Skeletal muscle satellite cell (primary cell): ENCODE results near the gene ABCB10. TPM values are rescaled to one million over a fixed set of nuclear protein-coding genes. Genes with fewer than 3 reads are reported as not detected.
"Not testable (repeated sequence)": the region's sequence is repeated elsewhere in the genome, so short reads cannot be mapped to it uniquely, and the experiment has no call there.

ENCODE experiments used
- H3K27me3 ChIP-seq: 2 replicates; pipeline ENCODE4 v1.7.0; 2013; ENCODE audit warnings: low read length; ENCODE audit not compliant: control insufficient read depth, insufficient read depth
- H3K36me3 ChIP-seq: 2 replicates; pipeline ENCODE4 v1.7.0; 2013; ENCODE audit warnings: mild to moderate bottlenecking, control low read depth, low read length; ENCODE audit not compliant: insufficient read depth
- H3K4me1 ChIP-seq: 2 replicates; pipeline ENCODE4 v1.7.0; 2013; ENCODE audit warnings: low read length; ENCODE audit not compliant: control insufficient read depth, insufficient read depth
- H3K4me2 ChIP-seq: 2 replicates; pipeline ENCODE4 v1.7.0; 2013; ENCODE audit warnings: mild to moderate bottlenecking, low read length
- H3K4me3 ChIP-seq: 2 replicates; pipeline ENCODE4 v1.7.0; 2013; ENCODE audit warnings: low read length
- H3K9ac ChIP-seq: 2 replicates; pipeline ENCODE4 v1.7.0; 2013; ENCODE audit warnings: mild to moderate bottlenecking, low read depth, low read length, moderate library complexity
- H3K9me3 ChIP-seq: replicated peaks from 2 replicates; pipeline ENCODE4 v1.7.0; 2013; ENCODE audit warnings: mild to moderate bottlenecking, control low read depth, low read length
- total RNA-seq: library from RNA; depleted of rRNA; stranded (reverse); fragments of >200 nt; gene quantifications from 2 replicates; pipeline ENCODE4 v1.2.3, GENCODE V29; 2012; rRNA removed

The ABCB10 gene
- total RNA-seq, result 15.9 and 16.0 TPM in 2 replicates

GRCh38 chr1:229558460-229559335 is at the start of gene ABCB10:
ABCB10 (minus strand) TSS chr1:229558707; CDS start chr1:229558652, 55 bp downstream.
- Histone ChIP-seq H3K4me3 (peak within 1 kb of the TSS; percentile 94), H3K9me3 (no peaks in the 10 kb centered on the region), H3K4me1 (peaks cover 17% of the 10 kb centered on the region), H3K27me3 (no peaks in the 10 kb centered on the region), H3K36me3 (no peaks in the 10 kb centered on the region), H3K4me2 (peak within 1 kb of the TSS; percentile 93), H3K9ac (peak within 1 kb of the TSS; percentile 85)

- Histone ChIP-seq H3K27me3 (no peaks in the 10 kb centered on the region), H3K4me2 (no peak overlapping the region), H3K9me3 (no peaks in the 10 kb centered on the region), H3K9ac (no peak overlapping the region), H3K4me1 (no peaks in the 10 kb centered on the region), H3K36me3 (peaks cover 85% of the 10 kb centered on the region), H3K4me3 (no peak overlapping the region)
These were observed 48.9 kb upstream of the ABCB10 start for GRCh38 chr1:229607370-229607769.

DNA sequence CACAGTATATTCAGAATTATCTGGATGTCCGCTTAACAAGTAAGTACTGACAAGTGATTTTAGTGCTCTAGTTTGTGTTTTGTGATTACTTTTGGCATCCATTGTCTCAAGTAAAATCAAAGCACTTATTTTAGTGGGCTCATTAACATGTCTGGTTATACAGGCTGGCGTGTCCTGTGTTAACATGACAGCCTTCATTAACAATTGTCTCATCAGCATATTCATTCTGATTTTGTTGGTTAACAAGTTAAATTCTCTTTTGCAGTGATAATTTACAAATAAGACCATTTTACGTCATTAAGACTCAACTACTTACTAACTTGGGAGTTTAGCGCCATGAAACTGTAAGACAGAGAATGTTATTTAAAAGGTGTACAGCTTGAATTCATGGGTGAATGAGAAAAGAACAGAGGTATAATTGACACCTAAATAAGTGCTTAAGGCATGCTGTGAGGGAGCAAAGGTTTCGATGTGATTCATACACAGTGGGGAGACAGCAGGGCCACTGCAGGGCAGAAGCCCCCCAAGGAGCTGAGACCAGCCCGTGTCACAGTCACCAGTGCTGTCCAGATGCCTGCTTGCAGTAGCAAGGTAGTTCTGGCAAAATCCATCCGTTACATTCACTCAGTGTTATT is 45.0 kb upstream of the ABCB10 start:
- H3K4me1 ChIP-seq, result no peaks in the 10 kb centered on the region
- H3K9ac ChIP-seq, result no peak overlapping the region
- no peaks in the 10 kb centered on the region for H3K9me3 ChIP-seq
- no peak overlapping the region for H3K4me2 ChIP-seq
- H3K27me3 ChIP-seq, result no peaks in the 10 kb centered on the region
- H3K4me3 ChIP-seq, result no peak overlapping the region
- peaks cover 64% of the 10 kb centered on the region for H3K36me3 ChIP-seq

- Histone ChIP-seq H3K4me1 (peaks cover 19% of the 10 kb centered on the region), H3K27me3 (no peaks in the 10 kb centered on the region), H3K36me3 (peaks cover 38% of the 10 kb centered on the region)
These were observed 41.7 kb upstream of the ABCB10 start for GRCh38 chr1:229600229-229600628.

GRCh38 chr1:229599218-229599954 is 40.9 kb upstream of the ABCB10 start:
- Histone ChIP-seq H3K9ac (no peak overlapping the region), H3K4me3 (no peak overlapping the region), H3K9me3 (no peaks in the 10 kb centered on the region), H3K27me3 (no peaks in the 10 kb centered on the region), H3K36me3 (peaks cover 38% of the 10 kb centered on the region), H3K4me2 (no peak overlapping the region), H3K4me1 (peaks cover 19% of the 10 kb centered on the region)

More at GRCh38 chr1:229600229-229600628, 41.7 kb upstream of the ABCB10 start:
- H3K9me3 ChIP-seq, result no peaks in the 10 kb centered on the region
- H3K4me2 ChIP-seq, result no peak overlapping the region
- no peak overlapping the region for H3K9ac ChIP-seq
- H3K4me3 ChIP-seq, result no peak overlapping the region

- Histone ChIP-seq H3K9ac (peak overlapping the region; percentile 8), H3K4me3 (no peak overlapping the region), H3K36me3 (peaks cover 39% of the 10 kb centered on the region), H3K4me2 (peak overlapping the region; percentile 50), H3K4me1 (peaks cover 19% of the 10 kb centered on the region), H3K9me3 (no peaks in the 10 kb centered on the region), H3K27me3 (no peaks in the 10 kb centered on the region)
These were observed 39.4 kb upstream of the ABCB10 start for GRCh38 chr1:229597877-229598276.

- Histone ChIP-seq H3K4me3 (no peak overlapping the region), H3K4me1 (peaks cover 19% of the 10 kb centered on the region), H3K27me3 (no peaks in the 10 kb centered on the region), H3K9ac (peak overlapping the region; percentile 8), H3K4me2 (peak overlapping the region; percentile 50), H3K36me3 (peaks cover 32% of the 10 kb centered on the region), H3K9me3 (no peaks in the 10 kb centered on the region)
These were observed 38.6 kb upstream of the ABCB10 start for GRCh38 chr1:229596925-229597699.

- Histone ChIP-seq H3K4me1 (peaks cover 19% of the 10 kb centered on the region), H3K36me3 (peaks cover 30% of the 10 kb centered on the region)
- not testable (repeated sequence) for H3K4me2 ChIP-seq, H3K4me3 ChIP-seq, H3K9ac ChIP-seq, H3K9me3 ChIP-seq, H3K27me3 ChIP-seq
These were observed 37.4 kb upstream of the ABCB10 start for GRCh38 chr1:229595876-229596275.

GRCh38 chr1:229594227-229595008 is 35.9 kb upstream of the ABCB10 start:
- H3K4me1 ChIP-seq, result peaks cover 19% of the 10 kb centered on the region
- H3K27me3 ChIP-seq, result no peaks in the 10 kb centered on the region

DNA sequence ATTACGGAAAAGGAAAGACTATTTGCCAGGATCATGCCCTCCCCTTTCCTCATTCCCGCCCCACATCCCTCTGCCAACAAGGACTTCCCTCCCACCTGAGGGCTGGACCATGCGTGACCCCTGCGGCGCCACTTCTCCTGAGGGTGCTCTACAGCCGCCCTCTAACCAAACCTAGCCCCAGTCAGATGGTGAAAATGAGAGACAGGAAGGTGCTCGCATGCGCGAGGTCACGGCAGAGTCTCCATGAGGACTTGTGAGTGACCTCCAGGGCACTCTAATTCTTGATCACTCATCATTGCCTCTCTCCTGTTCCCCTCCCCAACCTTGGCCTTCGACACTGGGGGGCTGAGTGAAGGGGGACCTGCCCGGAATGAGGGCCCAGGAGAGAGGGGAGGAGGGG is 35.3 kb upstream of the ABCB10 start:
- Histone ChIP-seq H3K4me3 (no peak overlapping the region), H3K4me1 (peaks cover 19% of the 10 kb centered on the region), H3K9ac (no peak overlapping the region), H3K36me3 (peaks cover 21% of the 10 kb centered on the region), H3K9me3 (no peaks in the 10 kb centered on the region), H3K4me2 (no peak overlapping the region), H3K27me3 (no peaks in the 10 kb centered on the region)

More at GRCh38 chr1:229594227-229595008, 35.9 kb upstream of the ABCB10 start:
- no peaks in the 10 kb centered on the region for H3K9me3 ChIP-seq
- no peak overlapping the region for H3K4me3 ChIP-seq
- no peak overlapping the region for H3K9ac ChIP-seq
- H3K4me2 ChIP-seq, result no peak overlapping the region
- peaks cover 21% of the 10 kb centered on the region for H3K36me3 ChIP-seq
